Spleen (tissue), 11 donors: Measurements from ENCODE around the gene CLMP. TPM values are rescaled to one million over a fixed set of nuclear protein-coding genes. Genes with fewer than 3 reads are reported as not detected.

Experiments used
- DNase-seq: peaks from one replicate; pipeline ENCODE4 v3.0.0-alpha.2; 2020
- H3K27ac ChIP-seq, 8 donors: fragments of 200-600 bp; sonication (generic) in 7 of 8; 1 replicate in 4 of 8; 2 replicates in 4 of 8; pipeline versions ENCODE4 v1.5.0 to v1.8.0; 2016 to 2021; ENCODE audit warnings: inconsistent platforms in 4 of 8, mild to moderate bottlenecking in 4 of 8, moderate library complexity in 1 of 8
- H3K27me3 ChIP-seq, 7 donors: fragments of 200-600 bp; sonication (generic) in 6 of 7; replicated peaks in 1 of 7; 1 replicate in 4 of 7; 2 replicates in 3 of 7; pipeline versions ENCODE4 v1.5.0 to v1.8.0; 2016 to 2021; ENCODE audit warnings: inconsistent platforms in 3 of 7, mild to moderate bottlenecking in 1 of 7
- H3K36me3 ChIP-seq, 6 donors: fragments of 200-600 bp; sonication (generic) in 5 of 6; 1 replicate in 4 of 6; 2 replicates in 2 of 6; pipeline versions ENCODE4 v1.5.0 to v1.8.0; 2016 to 2021; ENCODE audit warnings: inconsistent platforms in 2 of 6
- H3K4me1 ChIP-seq, 6 donors: fragments of 200-600 bp; sonication (generic) in 5 of 6; 1 replicate in 3 of 6; 2 replicates in 3 of 6; pipeline versions ENCODE4 v1.5.0 to v1.8.0; 2016 to 2021; ENCODE audit warnings: inconsistent platforms in 3 of 6
- H3K4me3 ChIP-seq, 8 donors: fragments of 200-600 bp; sonication (generic) in 7 of 8; 1 replicate in 4 of 8; 2 replicates in 4 of 8; pipeline versions ENCODE4 v1.5.0 to v1.8.0; 2016 to 2021; ENCODE audit warnings: inconsistent platforms in 4 of 8, mild to moderate bottlenecking in 4 of 8, moderate library complexity in 2 of 8
- H3K9me3 ChIP-seq, 8 donors: fragments of 200-600 bp; sonication (generic) in 7 of 8; 1 replicate in 4 of 8; 2 replicates in 4 of 8; pipeline versions ENCODE4 v1.5.0 to v1.8.0; 2016 to 2021; ENCODE audit warnings: inconsistent platforms in 4 of 8
- CTCF ChIP-seq, 11 experiments: fragments of 200-600 bp in 7 of 11; fragments of 450-650 bp in 4 of 11; sonication (generic) in 4 of 11; IDR thresholded peaks in 8 of 11; conservative IDR thresholded peaks in 3 of 11; 1 replicate in 7 of 11; 2 replicates in 4 of 11; pipeline versions ENCODE4 v1.4.0 to v1.8.0; 2016 to 2021; ENCODE audit warnings: antibody characterized with exemption in 11 of 11, inconsistent platforms in 4 of 11, mild to moderate bottlenecking in 1 of 11
- POLR2A ChIP-seq, 3 donors: fragments of 450-650 bp; IDR thresholded peaks; one replicate each; pipeline ENCODE4 v1.5.1; 2017; ENCODE audit warnings: antibody characterized with exemption in 3 of 3, mild to moderate bottlenecking in 1 of 3
- POLR2AphosphoS5 ChIP-seq, 3 donors: sonication (generic); formaldehyde crosslinking; IDR thresholded peaks; one replicate each; pipeline ENCODE4 v1.5.1; 2017; ENCODE audit warnings: antibody characterized with exemption in 3 of 3
- WGBS, 5 donors: extraction: QIAGEN DNeasy Blood & Tissue Kit in 3 of 5; methylation state at CpG; one replicate each; pipeline versions ENCODE4 v1.1.5 to v1.1.7; 2013 to 2018; 5-methylcytosine and 5-hydroxymethylcytosine counted together
- intact Hi-C: fragments of 100-400 bp; cut with DNase I; formaldehyde crosslinking; loops from one replicate; pipeline ENCODE4 v1.15.0; 2023; ENCODE audit warnings: low total_unique reads
- polyA plus RNA-seq, 3 donors: library from polyadenylated mRNA; stranded (reverse); fragments of 200-250 nt; gene quantifications; one replicate each; pipeline ENCODE4 v1.2.1, GENCODE V29; 2013
- total RNA-seq, 7 donors: library from RNA; depleted of rRNA in 3 of 7; stranded (reverse); fragments of >200 nt in 3 of 7; fragmentation: NEBNext Ultra II Directional in 4 of 7; extraction: Animal tissue kit (Norgen Biotek cat#: 25700) in 4 of 7; gene quantifications; one replicate each; pipeline versions ENCODE4 v1.1.0 to v1.2.1, GENCODE V29; 2016 to 2021
- donor health status: healthy with polysubstance abuse.
- donor health status: DM: no; HTN: no; CAD: no; lungs with moderate emphysema.
- donor health status: DM: no; HTN: no; CAD: no.
- donor health status: Bipolar disorder and iron deficiency.
- donor health status: healthy.
- donor health status: DM: no; HTN: no; CAD: no.
- donor health status: DM: yes; HTN: yes; CAD: no.

CLMP gene
- total and polyA plus RNA-seq, 10 donors: 3.1 to 36.5 (median 13.1) TPM

GRCh38 chr11:123040111-123040432 lies 155.0 kb downstream of the CLMP start:
- no peak for TF ChIP-seq CTCF (IDR thresholded peaks at IDR 0.05 in 8 of 11, conservative IDR thresholded peaks at IDR 0.05 in 3 of 11)
- TF ChIP-seq POLR2A (IDR thresholded peaks at IDR 0.05): no peak
- peak in 1 of 3 donors; percentile 21 for TF ChIP-seq POLR2AphosphoS5 (IDR thresholded peaks at IDR 0.05)
- no peaks in the 10 kb centered on the region for H3K27me3 ChIP-seq
- peaks cover 0 to 3% (median 0%) of the 10 kb centered on the region in 6 donors for H3K4me1 ChIP-seq
- intact Hi-C loops: no loop called here
- H3K27ac ChIP-seq: peak overlapping the region in 6 of 8 donors; percentile 15 to 73 (median 62)
- H3K4me3 ChIP-seq: no peak overlapping the region
- WGBS, 5 donors: 50 to 74% (median 64%) methylated on average over 11 of the region's 11 CpGs
- DNase-seq: no peak
- no peaks in the 10 kb centered on the region for H3K9me3 ChIP-seq
- no peaks in the 10 kb centered on the region for H3K36me3 ChIP-seq

GRCh38 chr11:123035831-123036230 lies 159.2 kb downstream of the CLMP start:
- no peak for DNase-seq

GRCh38 chr11:123034597-123034996 lies 160.5 kb downstream of the CLMP start:
- DNase-seq: no peak
- intact Hi-C loops: no loop called here
- H3K9me3 ChIP-seq: no peaks in the 10 kb centered on the region
- H3K27ac ChIP-seq: peak overlapping the region in 1 of 8 donors; percentile 7
- no peaks in the 10 kb centered on the region for H3K36me3 ChIP-seq
- H3K4me1 ChIP-seq: peaks cover 0 to 8% (median 0%) of the 10 kb centered on the region in 6 donors
- no peaks in the 10 kb centered on the region for H3K27me3 ChIP-seq
- no peak for TF ChIP-seq CTCF (IDR thresholded peaks at IDR 0.05 in 8 of 11, conservative IDR thresholded peaks at IDR 0.05 in 3 of 11)
- no peak for TF ChIP-seq POLR2A (IDR thresholded peaks at IDR 0.05)
- no peak for TF ChIP-seq POLR2AphosphoS5 (IDR thresholded peaks at IDR 0.05)
- no peak overlapping the region for H3K4me3 ChIP-seq
- 44 to 75% (median 63%) methylated on average over 6 of the region's 6 CpGs for WGBS, 5 donors

More at GRCh38 chr11:123035831-123036230, 159.2 kb downstream of the CLMP start:
- Histone ChIP-seq H3K4me3 (no peak overlapping the region), H3K27ac (no peak overlapping the region), H3K9me3 (no peaks in the 10 kb centered on the region), H3K27me3 (no peaks in the 10 kb centered on the region), H3K36me3 (no peaks in the 10 kb centered on the region), H3K4me1 (peaks cover 0 to 8% (median 0%) of the 10 kb centered on the region in 6 donors)
- intact Hi-C loops: no loop called here
- no peak for TF ChIP-seq POLR2AphosphoS5 (IDR thresholded peaks at IDR 0.05)
- TF ChIP-seq POLR2A (IDR thresholded peaks at IDR 0.05): no peak
- TF ChIP-seq CTCF (IDR thresholded peaks at IDR 0.05 in 8 of 11, conservative IDR thresholded peaks at IDR 0.05 in 3 of 11): no peak
- 72 to 92% (median 86%) methylated on average over 10 of the region's 10 CpGs for WGBS, 5 donors

- intact Hi-C loops: no loop called here
- DNase-seq: no peak
- Histone ChIP-seq H3K36me3 (no peaks in the 10 kb centered on the region), H3K27ac (peak overlapping the region in 1 of 8 donors; percentile 7), H3K4me3 (no peak overlapping the region), H3K9me3 (no peaks in the 10 kb centered on the region), H3K4me1 (peaks cover 0 to 8% (median 0%) of the 10 kb centered on the region in 6 donors), H3K27me3 (no peaks in the 10 kb centered on the region)
- 48 to 56% (median 51%) methylated on average over 10 of the region's 10 CpGs for WGBS, 5 donors
- TF ChIP-seq POLR2A (IDR thresholded peaks at IDR 0.05) (no peak), CTCF (IDR thresholded peaks at IDR 0.05 in 8 of 11, conservative IDR thresholded peaks at IDR 0.05 in 3 of 11) (peak in 1 of 11 experiments; percentile 12)
Observed at GRCh38 chr11:123033895-123034294, 161.2 kb downstream of the CLMP start.
